Activated CD4-positive, alpha-beta T cell treated with anti-CD3 and anti-CD28 coated beads, Interleukin-2, amount 10 ng/mL, durations not matched to agents 7 days and 5 days (primary cell): ENCODE data around the gene GEMIN2. TPM values are rescaled to one million over a fixed set of nuclear protein-coding genes. Genes with fewer than 3 reads are reported as not detected.
"Not testable (repeated sequence)": the region's sequence is repeated elsewhere in the genome, so short reads cannot be mapped to it uniquely, and the experiment has no call there.

ENCODE experiments used
- CTCF ChIA-PET: fragments of 350-600 bp; sonication (Branson Sonifier 250); formaldehyde crosslinking; loops from one replicate; lab custom pipeline; 2021; ENCODE audit warnings: antibody characterized with exemption; lab: Charles Lee
- POLR2A ChIA-PET: fragments of 350-600 bp; sonication (Branson Sonifier 250); formaldehyde crosslinking; loops from one replicate; lab custom pipeline; 2021; ENCODE audit warnings: antibody characterized with exemption; lab: Charles Lee
- DNase-seq: peaks from one replicate; pipeline ENCODE4 v3.0.0-alpha.2; 2020
- H3K27ac Mint-ChIP-seq: one replicate; pipeline ENCODE4 v1.8.0; 2021; ENCODE audit warnings: mild to moderate bottlenecking, moderate library complexity, mixed read lengths
- H3K27me3 Mint-ChIP-seq: one replicate; pipeline ENCODE4 v1.8.0; 2021; ENCODE audit warnings: mixed read lengths
- H3K36me3 Mint-ChIP-seq: one replicate; pipeline ENCODE4 v1.8.0; 2021; ENCODE audit warnings: low read depth, mixed read lengths
- H3K4me1 Mint-ChIP-seq: one replicate; pipeline ENCODE4 v1.8.0; 2021; ENCODE audit warnings: mixed read lengths
- H3K4me3 Mint-ChIP-seq: one replicate; pipeline ENCODE4 v1.8.0; 2021; ENCODE audit warnings: mild to moderate bottlenecking, moderate library complexity, mixed read lengths
- H3K9me3 Mint-ChIP-seq: one replicate; pipeline ENCODE4 v1.8.0; 2021; ENCODE audit warnings: mixed read lengths
- total RNA-seq, 2 experiments: library from RNA; stranded (reverse); gene quantifications; one replicate each; pipeline ENCODE4 v1.2.3, GENCODE V29; 2021

The GEMIN2 gene
- total RNA-seq, 2 experiments from 2014 or later: 20.4 to 21.2 TPM

- H3K4me3 Mint-ChIP-seq, H3K9me3 Mint-ChIP-seq, H3K27ac Mint-ChIP-seq, DNase-seq, H3K27me3 Mint-ChIP-seq, CTCF ChIA-PET: not testable (repeated sequence)
- Mint-ChIP-seq H3K36me3 (peaks cover 34% of the 10 kb centered on the region), H3K4me1 (peaks cover 25% of the 10 kb centered on the region)
- POLR2A ChIA-PET: interaction anchor here (0.5 kb wide), 1 partner anchor 47 kb away, joined by 4 read pairs; no protein-coding TSS in a partner anchor
These were observed 69.5 kb downstream of the GEMIN2 start for GRCh38 chr14:39183685-39184003.

- Mint-ChIP-seq H3K9me3 (no peaks in the 10 kb centered on the region), H3K4me1 (peaks cover 17% of the 10 kb centered on the region), H3K27me3 (no peaks in the 10 kb centered on the region), H3K36me3 (peaks cover 26% of the 10 kb centered on the region), H3K27ac (no peak overlapping the region), H3K4me3 (no peak overlapping the region)
- no peak for DNase-seq
- CTCF ChIA-PET: interaction anchor here (0.6 to 1.4 kb wide), 4 partner anchors 17 to 153 kb away, joined by 3 to 7 read pairs (median 4); no protein-coding TSS in a partner anchor
- POLR2A ChIA-PET: no interaction called here
These were observed 70.6 kb downstream of the GEMIN2 start for GRCh38 chr14:39184628-39185255.

GRCh38 chr14:39185256-39186049 lies 71.3 kb downstream of the GEMIN2 start:
- H3K4me3 Mint-ChIP-seq: no peak overlapping the region
- ChIA-PET POLR2A (interaction anchor here (0.8 kb wide), 1 partner anchor 246 kb away, joined by 3 read pairs; no protein-coding TSS in a partner anchor), CTCF (interaction anchor here (0.6 to 1.4 kb wide), 4 partner anchors 17 to 152 kb away, joined by 3 to 7 read pairs (median 4); no protein-coding TSS in a partner anchor)
- peaks cover 26% of the 10 kb centered on the region for H3K36me3 Mint-ChIP-seq
- no peaks in the 10 kb centered on the region for H3K9me3 Mint-ChIP-seq
- DNase-seq: no peak
- no peaks in the 10 kb centered on the region for H3K27me3 Mint-ChIP-seq
- peaks cover 15% of the 10 kb centered on the region for H3K4me1 Mint-ChIP-seq
- no peak overlapping the region for H3K27ac Mint-ChIP-seq

Other genes starting within 250 kb of the GEMIN2 start
- gene SEC23A, start 11.1 kb upstream of the GEMIN2 start, total RNA-seq: 10 to 100 TPM; 49.4 to 61.7 TPM
- gene TRAPPC6B, start 56.0 kb downstream of the GEMIN2 start, total RNA-seq: 10 to 100 TPM; 29.4 to 31.3 TPM
- 10 to 100 TPM; 76.8 to 91.2 TPM for gene PNN, start 60.9 kb downstream of the GEMIN2 start, total RNA-seq
- gene MIA2, start 119.6 kb downstream of the GEMIN2 start, total RNA-seq: 10 to 100 TPM; 25.5 to 28.2 TPM